Coronary artery (tissue), 2 donors: ENCODE measurements around the gene RBM17.
A peak's percentile ranks its signal among the peaks of the same experiment; 100 is the strongest.

Experiments used
- DNase-seq: peaks from one replicate; pipeline ENCODE4 v3.0.0-alpha.2; 2017; ENCODE audit warnings: low spot score
- H3K27ac ChIP-seq, 2 donors: fragments of 200-600 bp; sonication (generic); one replicate each; pipeline ENCODE4 v1.5.1; 2016 to 2019
- H3K4me3 ChIP-seq: fragments of 200-600 bp; sonication (generic); 2 replicates; pipeline ENCODE4 v1.5.1; 2016; ENCODE audit warnings: mild to moderate bottlenecking, moderate library complexity
- CTCF ChIP-seq: fragments of 200-600 bp; sonication (generic); IDR thresholded peaks from one replicate; pipeline ENCODE4 v1.5.1; 2019; ENCODE audit warnings: antibody characterized with exemption

Gene RBM17

GRCh38 chr10:6128591-6129251 lies 39.9 kb downstream of the RBM17 start:
- H3K4me3 ChIP-seq, result peak overlapping the region; percentile 2

GRCh38 chr10:6130848-6131470 lies 42.1 kb downstream of the RBM17 start:
- Histone ChIP-seq H3K4me3 (no peak overlapping the region), H3K27ac (no peak overlapping the region)
- TF ChIP-seq CTCF, result no peak
- peak; percentile 38 for DNase-seq

More at GRCh38 chr10:6128591-6129251, 39.9 kb downstream of the RBM17 start:
- TF ChIP-seq CTCF, result no peak
- H3K27ac ChIP-seq, result no peak overlapping the region
- DNase-seq, result peak; percentile 68

GRCh38 chr10:6133331-6134098 lies 44.7 kb downstream of the RBM17 start:
- DNase-seq, result no peak
- no peak for TF ChIP-seq CTCF
- H3K4me3 ChIP-seq, result no peak overlapping the region
- no peak overlapping the region for H3K27ac ChIP-seq

GRCh38 chr10:6134099-6134823 lies 45.4 kb downstream of the RBM17 start:
- DNase-seq, result no peak
- Histone ChIP-seq H3K27ac (no peak overlapping the region), H3K4me3 (no peak overlapping the region)
- no peak for TF ChIP-seq CTCF

GRCh38 chr10:6135039-6135438 lies 46.2 kb downstream of the RBM17 start:
- no peak for DNase-seq
- no peak for TF ChIP-seq CTCF
- Histone ChIP-seq H3K4me3 (no peak overlapping the region), H3K27ac (no peak overlapping the region)

GRCh38 chr10:6135589-6136168 lies 46.8 kb downstream of the RBM17 start:
- Histone ChIP-seq H3K4me3 (no peak overlapping the region), H3K27ac (no peak overlapping the region)
- DNase-seq, result no peak
- no peak for TF ChIP-seq CTCF
